ENCODE measurements around the gene COL4A6.

DNA sequence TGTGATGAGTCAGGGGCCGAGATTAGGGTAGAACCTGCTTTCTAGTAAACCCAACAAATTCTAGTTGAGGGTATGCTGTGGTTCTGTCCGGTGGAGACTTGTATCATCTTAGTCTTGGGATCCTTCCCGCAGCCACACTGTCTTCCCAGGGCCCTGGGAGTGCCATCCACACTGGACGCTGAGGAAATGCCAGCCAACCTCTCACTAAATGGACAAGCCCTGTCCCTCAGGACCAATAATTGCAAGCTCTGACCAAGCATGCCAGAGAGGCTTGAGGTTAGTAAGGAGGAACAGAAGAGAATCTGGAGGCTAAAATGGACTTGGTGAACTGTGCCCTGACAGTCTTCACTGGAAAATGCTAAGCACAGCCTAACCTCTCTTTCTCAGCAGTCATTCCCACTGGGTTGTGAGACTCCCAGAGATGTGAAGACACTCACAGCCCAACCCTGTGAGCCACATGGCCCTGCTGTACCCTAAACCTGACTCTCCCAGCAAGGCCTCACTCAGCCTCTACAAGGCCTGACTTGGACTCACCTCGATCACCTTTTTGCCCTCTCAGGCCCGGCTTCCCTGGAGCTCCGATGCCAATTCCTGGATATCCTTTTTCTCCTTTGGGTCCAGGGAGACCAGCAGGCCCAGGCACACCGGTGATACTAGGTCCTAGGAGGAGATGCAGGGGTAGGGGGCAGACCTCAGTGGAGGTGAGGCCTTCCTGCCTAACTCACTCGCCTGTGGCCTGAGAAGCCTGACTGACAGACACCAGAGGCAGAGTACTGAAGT is 269.1 kb downstream of the COL4A6 start:
- no peak for TF ChIP-seq SUZ12 (IDR thresholded peaks at IDR 0.05; ENCODE audit: extremely low read depth, insufficient read depth, insufficient read length)
- no peak for TF ChIP-seq YY1 (IDR thresholded peaks at IDR 0.05; ENCODE audit: insufficient read depth, insufficient read length)
- TF ChIP-seq ZNF274 (IDR thresholded peaks at IDR 0.05; ENCODE audit: low read depth, low read length): no peak

Data from NT2/D1 (cell line).